RKO (cell line): ENCODE results near the gene CEACAM16.

Experiments
- DNase-seq: peaks from one replicate; pipeline ENCODE4 v3.0.0-alpha.2; 2016; ENCODE audit warnings: low spot score

The CEACAM16 gene

DNA sequence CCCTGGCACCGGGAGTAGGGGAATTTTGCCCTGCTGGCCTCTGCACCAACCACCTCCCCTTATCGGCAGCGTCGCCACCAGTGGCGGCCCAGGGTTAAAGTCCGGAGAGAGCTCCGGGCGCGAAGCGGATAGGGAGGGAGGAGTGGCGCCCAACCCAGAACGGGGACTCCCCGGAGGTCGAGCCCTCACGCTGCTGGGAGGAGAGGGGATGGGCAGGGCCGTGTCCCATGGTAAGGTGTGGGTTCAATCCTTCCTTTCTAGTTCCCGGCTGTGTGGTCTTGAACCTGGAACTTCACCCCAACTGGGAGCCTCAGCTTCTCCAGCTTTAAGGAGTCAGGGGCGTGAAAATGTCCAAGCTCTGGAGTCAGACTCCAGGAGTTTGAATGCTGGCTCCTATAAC is 26.3 kb downstream of the CEACAM16 start:
- no peak for DNase-seq

DNA sequence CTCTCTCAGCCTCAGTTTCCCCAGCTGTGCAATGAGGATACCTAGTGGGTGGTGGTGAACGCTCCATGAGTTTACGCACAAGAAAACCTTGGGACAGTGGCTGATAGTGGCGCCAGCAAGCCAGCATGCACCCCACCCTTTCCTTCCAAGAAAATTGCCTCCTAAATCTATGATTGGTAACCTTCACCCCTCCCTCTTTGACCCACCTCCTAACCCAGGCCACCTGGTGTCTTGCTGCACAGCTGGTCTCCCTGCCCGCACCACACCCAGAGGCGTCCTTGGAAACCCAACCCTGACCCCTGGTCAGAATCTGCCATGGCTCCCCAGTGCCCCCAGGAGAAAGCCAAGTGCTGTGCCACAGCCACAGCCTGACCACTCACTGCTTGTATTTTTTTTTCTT is 26.7 kb downstream of the CEACAM16 start:
- DNase-seq, result no peak

DNA sequence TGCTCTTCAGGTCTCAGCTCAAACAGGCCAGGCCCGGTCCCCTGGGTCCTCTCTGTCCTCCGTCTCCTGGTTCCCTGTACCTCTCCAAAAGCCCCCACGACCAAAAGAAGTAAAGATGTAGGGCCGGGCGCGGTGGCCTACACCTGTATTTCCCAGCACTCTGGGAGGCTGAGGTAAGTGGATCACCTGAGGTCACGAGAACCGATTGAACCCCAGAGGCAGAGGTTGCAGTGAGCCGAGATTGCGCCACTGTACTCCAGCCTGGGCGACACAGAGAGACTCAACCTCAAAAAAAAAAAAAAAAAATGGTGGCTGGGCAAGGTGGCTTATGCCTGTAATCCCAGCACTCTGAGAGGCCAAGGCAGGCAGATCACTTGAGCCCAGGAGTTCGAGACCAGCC is 27.5 kb downstream of the CEACAM16 start:
- no peak for DNase-seq

DNA sequence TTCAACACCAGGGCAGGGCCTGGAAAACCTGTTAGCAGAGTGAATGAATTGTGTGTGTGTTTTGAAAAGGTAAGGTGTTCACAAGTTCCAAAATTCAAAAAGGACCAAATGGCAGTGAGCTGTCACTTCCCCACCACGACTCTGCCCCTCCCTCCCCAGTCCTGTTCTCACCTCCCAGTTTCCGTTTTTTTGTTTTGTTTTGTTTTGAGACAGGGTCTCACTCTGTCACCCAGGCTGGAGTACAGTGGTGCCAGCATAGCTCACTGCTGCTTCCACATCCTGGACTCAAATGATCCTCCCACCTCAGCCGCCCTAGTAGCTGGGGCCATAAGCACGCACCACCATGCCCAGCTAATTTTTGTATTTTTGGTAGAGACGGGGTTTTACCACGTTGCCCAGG is 29.2 kb downstream of the CEACAM16 start:
- no peak for DNase-seq

DNA sequence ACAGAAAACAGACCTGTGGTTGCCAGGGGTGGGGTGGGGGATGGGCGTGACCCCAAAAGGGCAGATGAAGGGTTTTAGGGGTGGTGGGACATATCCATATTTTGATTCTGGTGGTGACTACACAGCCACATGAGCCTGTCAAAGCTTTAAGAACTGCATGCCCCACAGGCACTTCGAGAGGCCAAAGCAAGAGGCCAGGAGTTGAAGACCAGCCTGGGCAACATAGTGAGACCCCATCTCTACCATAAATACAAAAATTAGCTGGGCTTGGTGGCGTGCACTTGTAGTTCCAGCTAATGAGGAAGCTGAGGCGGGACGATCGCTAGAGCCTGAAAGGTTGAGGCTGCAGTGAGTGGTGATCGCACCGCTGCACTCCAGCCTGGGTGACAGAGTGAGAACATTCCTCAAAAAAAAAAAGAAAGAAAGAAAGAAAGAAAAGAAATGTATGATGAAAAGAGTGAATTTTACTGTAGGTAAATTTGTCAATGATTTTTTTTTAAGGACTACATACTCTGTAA is 30.6 kb downstream of the CEACAM16 start:
- DNase-seq, result no peak

DNA sequence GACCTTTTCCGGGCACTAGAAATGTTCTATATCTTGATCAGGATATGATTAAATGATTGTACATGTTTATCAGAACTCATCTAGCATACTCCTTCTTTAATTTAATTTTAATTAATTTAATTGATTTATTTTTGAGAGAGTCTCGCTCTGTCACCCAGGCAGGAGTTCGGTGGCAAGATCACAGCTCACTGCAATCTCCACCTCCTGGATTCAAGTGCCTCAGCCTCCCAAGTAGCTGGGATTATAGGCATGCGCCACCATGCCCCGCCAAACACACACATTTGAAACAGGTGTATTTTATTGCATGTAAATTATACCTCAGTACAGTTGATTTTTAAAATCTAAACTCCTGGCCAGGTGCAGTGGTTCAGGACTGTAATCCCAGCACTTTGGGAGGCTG is 32.1 kb downstream of the CEACAM16 start:
- DNase-seq, result no peak

DNA sequence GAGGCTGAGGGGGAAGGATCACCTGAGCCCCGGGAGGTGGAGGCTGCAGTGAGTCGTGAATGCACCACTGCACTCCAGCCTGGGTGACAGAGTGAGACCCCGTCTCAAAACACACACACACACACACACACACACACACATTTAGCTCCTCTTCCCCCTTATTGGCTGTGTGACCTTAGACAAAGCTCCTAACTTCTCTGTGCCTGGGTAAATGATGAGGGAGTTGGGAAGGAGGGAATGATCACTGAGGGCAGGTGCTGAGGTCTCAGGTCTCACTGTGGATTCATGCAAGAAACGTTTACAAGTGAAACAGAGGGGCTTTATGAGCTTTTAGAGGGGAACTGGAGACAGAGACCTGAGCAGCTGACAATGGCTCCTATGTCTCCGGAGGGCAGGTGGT is 32.7 kb downstream of the CEACAM16 start:
- DNase-seq, result no peak

DNA sequence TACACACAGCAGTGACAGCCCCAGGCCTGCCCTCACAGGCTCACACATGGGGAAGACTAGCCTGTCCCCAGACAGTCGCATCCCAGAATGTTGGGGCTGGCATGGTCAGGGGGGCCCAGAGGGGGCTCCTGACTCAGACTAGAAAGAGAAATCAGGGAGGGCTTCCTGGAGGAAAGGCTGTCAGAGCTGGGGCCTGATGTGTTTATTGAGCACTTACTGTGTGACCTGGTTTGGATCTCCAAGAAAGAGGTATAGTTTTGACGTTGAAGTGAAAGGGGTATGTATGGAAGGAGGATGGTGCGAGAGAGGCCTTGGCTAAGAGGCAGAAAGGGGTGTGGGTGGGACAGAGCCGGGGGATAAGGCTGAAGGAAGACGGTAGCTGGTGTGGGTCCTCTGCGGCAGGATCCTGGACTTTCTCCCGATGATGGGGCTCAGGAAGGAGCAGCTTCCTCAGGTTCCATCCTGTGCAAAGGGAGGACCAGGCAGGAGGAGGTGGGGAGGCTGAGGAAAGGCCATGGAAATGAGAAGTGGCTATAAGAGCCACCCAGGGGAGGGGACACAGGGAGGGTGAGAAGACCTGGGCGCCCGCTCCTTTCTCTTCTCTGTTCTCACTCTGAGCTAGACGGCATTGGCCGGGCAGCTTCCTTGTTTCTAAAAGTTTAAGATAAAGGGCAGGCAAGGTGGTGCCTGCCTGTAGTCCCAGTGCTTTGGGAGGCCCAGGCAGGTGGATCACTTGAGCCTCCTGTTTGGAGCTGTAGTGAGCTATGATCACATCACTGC is 33.5 kb downstream of the CEACAM16 start:
- DNase-seq, result no peak

DNA sequence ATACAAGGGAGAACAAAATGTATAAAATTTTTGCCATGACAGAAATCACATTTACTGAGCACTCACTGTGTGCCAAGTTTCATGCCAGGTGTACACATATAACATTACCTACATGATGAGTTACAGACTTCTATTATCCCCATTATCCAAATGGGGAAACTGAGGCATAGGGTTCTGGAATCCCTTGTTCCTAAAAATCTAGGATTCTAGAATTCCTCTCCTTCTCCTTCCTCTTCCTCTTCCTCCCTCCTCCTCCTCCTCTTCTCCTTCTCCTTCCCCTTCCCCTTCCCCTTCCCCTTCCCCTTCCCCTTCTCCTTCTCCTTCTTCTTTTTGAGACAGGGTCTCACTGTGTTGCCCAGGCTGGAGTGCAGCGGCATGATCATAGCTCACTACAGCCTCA is 35.4 kb downstream of the CEACAM16 start:
- no peak for DNase-seq

DNA sequence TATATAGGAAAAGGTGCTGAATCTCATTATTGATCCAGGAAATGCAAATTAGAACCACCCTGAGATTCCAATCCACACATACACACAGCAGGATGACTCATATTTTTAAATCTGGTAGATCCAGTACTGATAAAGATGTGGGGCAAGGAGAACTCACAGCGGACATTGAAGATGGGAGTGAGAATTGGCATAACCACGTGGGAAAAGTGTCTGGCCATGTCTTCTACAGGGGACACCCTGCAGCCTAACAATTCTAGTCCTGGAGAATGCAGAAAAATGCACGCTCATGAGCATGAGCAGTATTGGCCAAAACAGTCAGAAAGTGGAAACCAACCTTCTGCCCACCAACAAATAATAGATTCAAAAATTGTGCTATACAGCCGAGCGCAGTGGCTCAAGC is 36.1 kb downstream of the CEACAM16 start:
- DNase-seq, result no peak

DNA sequence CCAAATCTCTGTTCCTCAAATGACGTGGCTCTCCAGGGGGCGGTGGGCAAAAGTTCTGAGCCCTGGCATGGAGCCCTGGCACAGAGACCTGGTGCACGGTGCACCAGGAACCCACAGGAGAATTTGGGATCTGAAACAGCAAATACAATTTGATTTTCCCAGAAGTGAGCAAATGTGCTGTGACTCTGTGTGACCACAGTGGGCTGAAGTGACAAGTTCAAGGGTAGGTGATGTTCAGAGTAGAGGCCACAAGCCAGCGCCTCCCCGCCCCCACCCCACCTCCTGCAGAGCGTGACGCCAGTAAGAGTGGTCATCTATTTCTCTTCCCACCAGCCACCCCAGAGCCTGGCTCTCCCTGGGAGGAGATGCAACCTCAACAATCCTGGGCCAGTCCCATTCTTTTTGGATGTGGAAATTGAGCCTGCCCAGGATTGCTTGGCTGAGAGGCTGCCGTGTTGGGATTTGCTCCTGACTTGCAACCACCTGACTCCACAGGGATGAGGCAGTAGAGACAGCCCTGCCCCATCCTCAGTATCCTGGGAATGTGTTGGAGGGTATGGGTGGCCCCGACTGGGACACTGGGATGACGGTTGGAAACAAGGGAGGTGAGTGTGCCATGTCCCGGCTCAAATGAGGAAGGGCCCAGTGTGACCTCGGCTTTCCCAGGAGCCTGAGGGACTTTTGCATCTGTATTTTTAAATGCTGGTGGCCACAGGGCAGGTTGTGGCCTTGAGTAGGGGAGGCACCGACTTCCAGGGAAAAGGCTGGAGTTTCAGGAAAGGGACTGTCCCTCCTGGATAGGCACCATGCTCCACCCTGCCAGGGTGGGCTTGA is 38.5 kb downstream of the CEACAM16 start:
- DNase-seq, result no peak

DNA sequence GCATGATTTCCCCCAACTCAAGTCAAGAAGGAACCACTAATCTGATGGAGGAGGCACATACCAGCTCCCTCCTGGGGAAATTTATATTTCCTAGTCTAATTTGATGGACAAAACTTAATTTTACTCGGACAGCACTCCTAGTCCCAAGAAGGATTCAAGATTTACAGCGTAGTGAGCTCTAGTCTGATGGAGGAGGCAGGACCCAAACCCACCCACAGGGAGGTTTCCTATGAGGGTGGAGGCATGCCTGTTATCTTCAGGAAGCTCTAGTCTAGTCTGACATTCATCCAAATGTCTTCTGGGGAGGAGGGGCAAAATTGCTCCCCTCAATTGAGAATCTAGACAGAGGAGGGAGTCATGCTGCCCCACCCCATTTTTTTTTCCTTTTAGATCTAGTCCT is 39.2 kb downstream of the CEACAM16 start:
- no peak for DNase-seq

DNA sequence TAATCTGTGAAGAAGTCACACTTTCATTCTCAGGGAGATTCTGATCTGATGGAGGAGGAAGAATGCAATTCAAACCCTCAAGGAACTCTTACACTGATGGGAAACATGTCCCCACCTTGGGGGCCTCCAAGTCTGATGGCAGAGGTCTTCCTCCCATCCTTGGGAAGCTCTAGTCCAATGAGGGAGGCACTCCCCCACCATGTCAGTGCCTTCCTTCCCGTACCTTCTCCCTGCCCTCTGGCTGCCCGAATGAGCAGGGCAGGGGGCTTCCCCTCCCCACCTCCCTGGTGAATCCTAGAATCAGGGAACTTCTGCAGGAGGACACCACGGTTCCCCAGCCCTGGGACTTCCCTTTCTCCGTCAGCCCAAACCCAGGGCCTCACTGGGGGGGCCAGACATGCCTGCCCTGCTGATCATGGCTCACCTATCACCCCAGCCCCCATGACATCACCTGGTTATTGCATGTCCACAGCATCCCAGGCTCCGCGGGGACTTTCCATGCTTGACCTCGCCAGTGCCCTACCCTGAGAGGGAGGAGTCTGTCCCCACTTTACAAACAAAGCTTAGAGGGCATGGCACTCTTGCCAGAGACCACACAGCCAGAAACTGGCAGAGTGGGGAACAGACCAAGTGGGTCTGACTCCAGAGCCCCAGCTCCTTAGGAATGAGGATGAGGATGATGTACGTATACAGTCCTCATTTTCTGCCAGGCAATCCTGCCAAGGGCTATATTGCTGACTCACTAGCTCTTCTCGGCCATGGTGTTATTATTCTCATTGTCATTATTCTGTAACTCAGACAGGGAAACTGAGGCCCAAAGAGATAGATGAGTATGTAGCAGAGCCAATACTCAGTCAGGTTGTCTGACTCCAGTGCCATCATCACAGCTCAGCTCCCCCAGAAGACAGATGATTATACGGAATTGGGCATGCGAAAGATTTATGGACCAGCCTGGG is 39.9 kb downstream of the CEACAM16 start:
- DNase-seq, result no peak

DNA sequence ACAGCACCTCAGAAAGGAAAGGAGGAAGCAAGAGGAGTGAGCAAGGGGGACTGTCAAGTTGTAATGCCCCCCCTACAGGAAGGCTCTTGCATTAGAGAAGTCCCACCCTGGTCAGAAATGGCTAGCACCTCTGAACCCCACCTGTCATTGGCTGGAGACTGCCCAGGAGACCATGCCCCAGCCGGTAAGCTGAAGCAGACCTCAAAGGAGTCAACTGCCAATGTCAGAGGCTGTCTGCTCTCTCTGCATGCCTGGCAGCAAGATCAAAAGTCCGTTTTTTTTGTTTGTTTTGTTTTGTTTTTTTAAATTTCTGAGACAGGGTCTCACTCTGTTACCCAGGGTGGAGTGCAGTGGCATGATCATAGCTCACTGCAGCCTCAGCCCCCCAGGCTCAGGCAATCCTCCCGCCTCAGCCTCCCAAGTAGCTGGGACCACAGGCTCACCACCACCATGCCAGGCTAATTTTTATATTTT is 41.4 kb downstream of the CEACAM16 start:
- DNase-seq, result no peak

DNA sequence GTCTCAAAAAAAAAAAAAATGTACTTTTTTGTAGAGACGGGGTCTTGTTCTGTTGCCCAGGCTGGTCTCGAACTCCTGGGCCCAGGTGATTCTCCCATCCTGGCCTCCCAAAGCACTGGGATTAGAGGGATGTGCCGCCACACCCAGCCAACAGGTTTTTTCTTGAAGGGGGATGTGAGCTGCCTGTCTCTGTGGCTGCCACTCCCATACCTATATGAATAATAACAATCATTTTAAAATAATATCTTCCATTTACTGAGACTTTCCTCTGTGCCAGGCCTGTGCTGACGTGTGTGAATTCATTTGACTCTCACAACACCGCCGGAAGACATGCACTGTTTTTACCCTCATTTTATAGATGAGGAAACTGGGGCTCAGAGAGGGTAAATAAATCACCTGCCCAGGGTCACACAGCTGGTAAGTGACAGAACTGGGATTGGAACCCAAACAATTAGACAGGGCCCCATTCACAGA is 42.3 kb downstream of the CEACAM16 start:
- no peak for DNase-seq

DNA sequence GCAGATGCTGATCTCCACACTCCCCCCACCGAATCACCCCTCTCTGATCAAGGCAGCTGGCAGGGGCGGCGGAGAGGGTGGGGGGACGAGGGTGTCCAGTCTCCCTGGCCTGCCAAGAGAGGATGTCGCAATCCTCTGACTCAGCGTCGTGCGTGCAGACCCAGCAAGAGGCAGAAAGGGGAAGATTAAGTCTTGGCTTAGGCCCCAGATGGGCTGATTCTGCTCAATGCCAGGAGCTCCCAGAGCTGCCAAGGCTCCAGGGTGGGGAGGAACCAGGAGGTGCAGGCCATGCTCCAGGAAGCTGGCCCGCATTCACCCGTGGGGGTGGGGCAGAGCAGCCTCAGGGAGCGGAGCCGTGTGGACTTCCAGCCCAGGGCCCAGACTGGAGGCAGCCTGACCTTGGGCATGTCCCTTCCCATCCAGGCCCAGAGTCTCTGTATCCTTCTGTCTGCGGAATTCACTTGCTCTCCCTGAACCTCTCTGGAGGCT is 42.9 kb downstream of the CEACAM16 start:
- DNase-seq, result peak; percentile 81

DNA sequence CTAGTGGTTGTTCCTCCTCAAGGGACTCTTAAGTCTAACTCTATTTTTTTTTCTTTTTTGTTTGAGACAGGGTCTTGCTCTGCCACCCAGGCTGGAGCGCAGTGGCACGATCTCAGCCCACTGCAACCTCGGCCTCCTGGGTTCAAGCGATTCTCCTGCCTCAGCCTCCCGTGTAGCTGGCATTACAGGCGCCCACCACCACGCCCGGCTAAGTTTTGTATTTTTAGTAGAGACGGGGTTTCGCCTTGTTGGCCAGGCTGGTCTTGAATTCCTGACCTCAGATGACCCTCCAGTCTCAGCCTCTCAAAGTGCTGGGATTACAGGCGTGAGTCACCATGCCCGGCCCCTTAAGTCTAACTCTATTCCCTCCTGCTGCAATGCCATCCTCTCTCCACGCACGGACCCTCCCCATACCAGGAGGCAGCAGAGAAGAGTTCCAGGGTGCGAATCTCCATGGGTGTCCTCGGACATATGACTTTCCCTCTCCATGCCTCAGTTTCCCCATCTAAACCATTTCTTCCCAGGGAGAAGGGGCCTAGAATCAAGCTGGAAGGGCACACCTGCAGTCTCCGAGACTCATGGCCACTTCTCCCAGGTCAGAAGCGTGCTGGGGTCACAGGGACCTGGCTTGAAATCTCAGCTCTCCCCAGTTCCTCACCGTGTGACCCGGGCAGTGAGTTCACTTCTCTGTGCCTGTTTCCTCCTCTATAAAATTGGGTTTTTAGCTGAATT is 43.5 kb downstream of the CEACAM16 start:
- no peak for DNase-seq

DNA sequence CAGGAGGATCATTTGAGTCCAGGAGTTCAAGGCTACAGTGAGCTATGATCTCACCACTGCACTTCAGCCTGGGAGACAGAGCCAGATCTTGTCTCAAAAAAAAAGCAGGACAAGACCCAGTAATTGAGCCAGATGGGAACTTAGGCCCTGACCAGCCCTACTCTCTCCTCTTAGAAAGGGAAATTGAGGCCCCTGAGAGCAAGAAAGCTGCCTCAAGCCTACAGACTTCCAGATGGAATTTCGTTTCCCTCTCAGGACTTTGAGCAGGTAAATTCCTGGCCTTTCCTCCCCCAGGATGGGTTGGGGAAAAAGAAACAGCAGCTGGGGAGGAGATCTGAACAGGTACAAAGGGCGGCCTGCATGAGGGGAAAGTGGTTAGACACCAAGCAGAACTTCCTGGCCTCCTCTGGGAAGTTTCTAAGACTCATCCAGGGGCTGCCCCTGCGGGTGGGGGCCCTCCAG is 46.0 kb downstream of the CEACAM16 start:
- no peak for DNase-seq

DNA sequence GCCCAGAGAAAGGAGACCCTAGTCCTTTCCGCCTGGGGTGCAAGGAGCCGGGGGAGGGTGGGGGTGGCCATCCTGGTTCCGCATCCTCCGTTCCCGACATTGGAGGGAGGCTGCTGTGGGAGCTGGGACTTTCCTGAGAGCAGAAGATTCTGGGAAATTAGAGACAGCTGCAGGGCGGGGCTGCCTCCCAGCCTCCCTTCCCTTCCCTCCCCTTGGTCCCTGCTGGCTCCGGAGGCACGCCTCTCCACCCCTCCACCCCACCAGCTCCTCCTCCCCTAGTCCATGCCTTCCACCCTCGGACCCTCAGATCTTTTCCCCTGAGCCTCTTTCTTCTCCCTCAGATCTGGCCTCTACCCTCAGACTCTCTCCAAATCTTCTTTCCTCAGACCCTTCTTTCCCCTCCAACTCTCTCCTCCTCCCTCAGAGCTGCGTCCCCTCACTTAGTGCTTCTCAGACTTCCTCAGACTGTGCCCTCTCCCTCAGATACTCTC is 46.4 kb downstream of the CEACAM16 start:
- DNase-seq, result no peak

DNA sequence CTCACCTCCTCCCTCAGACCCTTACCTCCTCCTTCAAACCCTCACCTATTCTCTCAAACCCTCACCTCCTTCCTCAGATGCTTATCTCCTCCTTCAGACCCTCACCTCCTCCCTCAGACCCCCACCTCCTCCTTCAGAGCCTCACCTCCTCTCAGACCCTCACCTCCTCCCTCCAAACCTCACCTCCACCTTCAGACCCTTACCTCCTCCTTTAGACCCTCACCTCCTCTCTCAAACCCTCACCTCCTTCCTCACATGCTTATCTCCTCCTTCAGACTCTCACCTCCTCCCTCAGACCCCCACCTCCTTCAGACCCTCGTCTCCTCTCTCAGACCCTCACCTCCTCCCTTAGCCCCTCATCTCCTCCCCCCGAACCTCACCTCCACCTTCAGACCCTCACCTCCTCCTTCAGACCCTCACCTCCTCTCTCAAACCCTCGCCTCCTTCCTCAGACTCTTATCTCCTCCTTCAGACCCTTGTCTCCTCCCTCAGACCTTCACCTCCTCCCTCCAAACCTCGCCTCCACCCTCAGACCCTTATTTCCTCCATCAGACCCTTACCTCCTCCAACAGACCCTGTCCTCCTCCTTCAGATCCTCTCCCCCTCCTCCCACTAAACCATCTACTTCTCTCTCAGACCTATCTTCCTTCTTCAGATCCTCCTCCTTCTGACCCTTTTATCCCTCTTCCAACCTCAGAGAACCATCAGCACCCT is 47.1 kb downstream of the CEACAM16 start:
- DNase-seq, result no peak
